CMK (cell line): ENCODE measurements around the gene SLC66A2.

Experiments used
- DNase-seq: peaks from one replicate; pipeline ENCODE4 v3.0.0-alpha.2; 2010; ENCODE audit warnings: low read depth

Gene SLC66A2

DNA sequence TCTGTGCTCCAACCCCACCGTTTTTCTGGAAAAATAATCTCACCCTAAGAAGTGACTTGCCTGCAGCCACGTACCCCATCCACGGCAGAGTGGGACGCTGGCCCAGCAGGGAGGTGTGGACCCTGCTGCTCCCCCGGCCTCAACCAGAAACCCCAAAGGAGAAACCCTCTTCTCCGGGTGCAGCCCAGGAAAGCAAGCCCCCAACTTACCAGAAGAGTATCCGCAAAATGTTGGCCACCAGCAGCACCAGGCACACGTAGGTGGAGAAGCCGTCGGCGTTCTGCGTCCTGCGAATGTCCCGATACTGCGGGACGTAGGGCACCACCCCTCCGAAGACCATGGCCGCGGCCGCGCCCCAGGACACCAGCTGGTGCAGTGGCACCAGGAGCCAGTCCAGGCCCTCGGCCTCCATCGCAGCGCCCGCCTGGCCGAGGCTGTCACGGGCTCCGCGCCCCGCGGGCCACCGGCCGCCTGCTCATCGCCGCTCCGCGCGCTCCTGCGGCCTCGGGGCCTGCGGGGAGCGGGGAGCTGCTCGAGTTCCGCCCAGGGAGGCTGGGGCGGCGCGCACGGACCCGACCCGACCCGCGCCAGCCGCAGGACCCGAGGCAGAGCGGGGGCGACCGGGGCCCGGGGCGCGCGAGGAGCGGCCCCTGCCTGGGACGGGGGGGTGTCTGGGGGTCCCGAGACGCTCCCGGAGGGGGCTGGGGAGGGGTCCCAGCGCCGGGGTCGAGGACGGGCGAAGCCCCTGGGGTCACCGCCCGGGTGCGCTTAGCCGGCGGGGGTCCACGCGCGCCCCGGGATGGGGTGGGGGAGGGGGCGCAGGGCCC lies 725 bp downstream of the SLC66A2 start:
- no peak for DNase-seq

DNA sequence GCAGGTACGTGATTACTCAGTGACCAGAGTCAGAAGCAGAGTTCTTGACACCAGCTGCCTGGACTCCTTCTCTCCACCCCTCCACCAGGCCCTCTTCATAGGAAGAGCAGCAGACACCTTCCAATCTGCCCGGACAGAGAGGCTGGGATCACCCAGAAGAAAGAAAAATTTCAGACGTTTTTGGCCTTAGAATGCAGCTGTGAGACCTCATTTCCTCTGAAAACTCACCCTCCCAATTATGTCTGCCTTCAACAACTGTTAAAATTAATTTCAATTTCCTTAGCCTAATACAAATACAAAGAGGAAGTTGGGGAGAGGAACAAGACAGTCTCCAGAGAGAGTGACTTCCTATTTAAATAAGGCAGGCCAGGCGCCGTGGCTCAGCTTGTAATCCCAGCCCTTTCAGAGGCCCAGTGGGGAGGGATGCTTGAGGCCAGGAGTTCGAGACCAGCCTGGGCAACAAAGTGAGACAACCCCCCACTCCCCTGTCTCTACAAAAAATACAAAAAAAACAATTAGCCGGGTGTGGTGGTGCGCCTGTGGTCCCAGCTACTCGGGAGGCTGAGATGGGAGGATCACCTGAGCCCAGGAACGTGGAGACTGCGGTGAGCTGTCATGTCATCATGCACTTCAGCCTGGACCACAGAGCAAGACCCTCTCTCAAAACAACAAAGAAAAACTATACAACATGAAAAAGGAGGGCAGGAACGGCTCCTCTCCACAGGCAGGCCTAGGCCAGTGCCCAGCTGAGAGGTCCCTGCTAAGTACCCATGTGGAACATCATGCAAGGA lies 1.6 kb downstream of the SLC66A2 start:
- DNase-seq = no peak

DNA sequence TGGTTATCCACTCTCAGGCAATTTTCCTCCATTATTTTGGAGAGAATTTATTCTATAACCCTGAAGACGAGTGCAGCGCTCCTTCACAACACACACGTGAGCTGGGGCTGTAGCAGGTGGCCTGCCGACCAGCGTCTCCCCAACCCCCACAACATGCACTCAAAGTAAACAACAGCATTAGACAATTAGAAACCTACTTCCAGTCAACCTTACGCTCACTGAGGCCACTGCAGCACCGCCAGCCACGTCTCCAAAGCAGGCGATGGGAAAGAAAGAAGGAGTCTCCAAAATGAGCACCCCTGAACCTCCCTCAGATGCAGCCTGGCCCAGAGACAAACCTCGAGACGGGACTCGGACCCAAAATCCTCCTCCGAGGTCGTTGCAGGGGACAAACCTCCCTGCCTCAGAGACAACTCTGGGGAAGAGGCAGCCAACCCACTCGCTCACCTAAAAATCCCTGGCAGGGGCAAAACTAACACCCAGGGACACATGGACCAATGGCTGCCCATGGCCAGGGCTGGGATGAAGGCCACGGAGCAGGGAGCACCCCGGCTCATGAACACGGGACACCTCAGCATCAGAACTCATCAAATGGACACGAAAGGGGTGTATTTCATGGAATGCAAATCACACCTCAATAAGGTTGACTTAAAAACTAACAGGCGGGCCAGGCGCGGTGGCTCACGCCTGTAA lies 2.6 kb downstream of the SLC66A2 start:
- no peak for DNase-seq

DNA sequence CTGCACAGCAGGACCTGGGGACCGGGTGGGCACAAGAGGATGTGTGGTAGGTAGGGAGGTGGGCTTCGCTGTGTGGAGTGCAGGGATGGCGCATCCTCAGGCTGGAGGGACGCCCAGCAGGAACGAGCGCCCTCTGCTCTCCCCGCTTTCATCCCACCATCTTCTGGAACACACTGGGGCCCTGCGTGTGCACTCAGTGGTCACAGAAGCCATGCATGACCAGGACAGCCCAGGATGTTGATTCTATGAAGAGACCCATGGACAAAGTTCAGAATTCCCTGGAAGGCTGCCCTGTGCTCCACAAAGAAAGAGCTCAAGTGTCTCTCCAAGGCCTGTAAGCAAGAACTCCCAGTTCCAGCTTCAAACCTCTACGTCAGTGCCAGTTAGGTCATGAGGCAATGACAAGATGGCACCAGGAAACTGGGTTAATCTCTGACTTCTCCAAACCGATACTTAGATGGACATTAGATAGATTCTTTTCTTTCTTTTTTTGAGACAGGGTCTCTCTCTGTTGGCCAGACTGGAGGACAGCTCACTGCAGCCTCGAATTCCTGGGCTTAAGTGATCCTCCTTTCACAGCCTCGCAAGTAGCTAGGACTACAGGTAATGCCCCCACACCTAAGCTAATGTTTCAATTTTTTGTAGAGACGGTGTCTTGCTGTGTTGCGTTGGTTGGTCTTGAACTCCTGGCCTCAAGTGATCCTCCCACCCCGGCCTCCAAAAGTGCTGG lies 3.4 kb downstream of the SLC66A2 start:
- DNase-seq = no peak

DNA sequence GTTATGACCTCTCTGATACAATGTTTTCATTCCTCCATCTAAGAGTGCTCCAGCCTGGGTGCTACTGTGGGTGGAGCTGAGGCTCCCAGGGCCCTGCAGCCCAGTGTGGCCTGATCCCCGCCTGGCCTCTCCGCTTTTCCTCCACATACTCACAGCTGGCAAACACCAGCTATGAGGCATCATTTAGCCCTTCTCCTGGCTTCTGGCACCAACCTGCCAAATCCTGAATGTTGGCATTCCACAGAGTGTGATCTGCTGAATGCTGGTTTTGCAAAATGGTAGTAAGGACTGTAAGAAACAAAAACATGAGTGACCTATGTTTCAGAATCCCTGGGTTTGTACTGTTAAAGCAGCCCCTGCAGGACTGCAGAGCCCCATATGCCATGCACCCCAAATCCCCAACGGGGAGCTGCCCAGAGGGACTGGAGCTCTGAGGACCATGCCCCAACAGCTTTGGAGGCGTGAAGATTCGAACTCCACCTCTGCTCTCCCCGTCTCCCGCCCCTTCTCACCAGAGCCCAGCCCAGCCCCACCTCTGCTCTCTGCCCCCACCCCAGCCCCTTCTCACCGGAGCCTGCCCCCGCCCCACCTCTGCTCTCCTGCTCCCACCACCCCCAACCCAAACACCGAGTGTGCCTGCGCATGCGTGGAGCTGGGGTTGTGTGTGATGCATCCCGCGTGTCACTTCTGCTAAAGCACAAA lies 4.2 kb downstream of the SLC66A2 start:
- DNase-seq = no peak

DNA sequence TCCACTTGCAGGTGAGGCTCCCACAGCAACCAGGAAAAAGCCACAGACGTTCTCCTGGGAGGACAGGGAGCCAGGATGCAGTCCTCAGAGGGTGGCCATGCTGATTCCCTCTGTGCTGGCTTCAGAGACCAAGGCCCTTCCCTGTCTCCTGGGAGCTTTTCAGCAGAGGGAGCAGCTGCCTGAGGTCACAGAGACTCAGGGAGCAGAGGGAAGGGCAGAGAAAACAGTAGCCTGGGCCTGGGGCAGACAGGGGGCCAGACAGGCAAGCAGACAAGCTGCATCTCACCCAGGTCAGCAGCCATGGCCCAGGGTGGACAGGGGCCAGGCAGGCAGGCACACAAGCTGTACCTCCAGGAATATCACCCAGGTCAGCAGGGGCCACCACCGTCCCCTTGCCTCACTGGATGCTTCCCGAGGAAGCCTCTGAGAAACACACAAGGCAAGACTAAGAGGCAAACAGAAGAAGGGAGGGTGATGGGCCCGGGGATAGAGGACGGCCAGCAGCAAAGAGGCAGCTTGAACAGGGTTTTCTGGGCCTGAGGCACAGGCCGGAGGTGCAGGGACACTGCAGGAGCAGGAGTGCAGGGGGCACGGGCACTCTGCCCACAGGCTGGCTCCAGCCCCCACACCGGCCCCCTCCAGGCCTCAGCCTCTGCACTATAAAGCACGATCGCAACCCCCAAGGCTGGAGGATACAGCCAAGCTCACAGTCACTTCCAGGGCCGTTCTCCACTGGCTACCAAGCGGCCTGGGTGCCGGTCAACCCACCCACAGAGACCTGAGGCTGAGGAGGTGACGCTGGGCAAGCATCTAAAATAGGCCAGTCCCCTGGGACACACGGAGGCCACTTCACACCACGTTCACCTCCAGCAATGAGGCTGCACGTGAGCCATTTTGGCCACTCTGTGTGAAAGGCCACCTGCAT lies 6.1 kb downstream of the SLC66A2 start:
- DNase-seq = no peak

DNA sequence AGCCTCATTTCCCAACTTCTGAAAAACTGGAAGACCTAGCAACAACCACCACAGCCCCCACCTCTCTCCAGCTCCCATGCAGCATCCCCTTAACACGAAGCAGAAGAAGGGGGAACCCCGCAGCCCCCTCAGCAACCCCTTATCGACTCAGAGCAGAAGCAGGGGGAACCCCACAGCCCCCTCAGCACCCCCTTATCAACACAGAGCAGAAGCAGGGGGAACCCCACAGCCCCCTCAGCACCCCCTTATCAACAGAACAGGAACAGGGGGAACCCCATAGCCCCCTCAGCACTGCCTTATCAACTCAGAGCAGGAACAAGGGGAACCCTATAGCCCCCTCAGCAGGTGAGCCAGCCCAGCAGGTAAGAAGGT lies 6.7 kb downstream of the SLC66A2 start:
- peak; percentile 84 for DNase-seq

DNA sequence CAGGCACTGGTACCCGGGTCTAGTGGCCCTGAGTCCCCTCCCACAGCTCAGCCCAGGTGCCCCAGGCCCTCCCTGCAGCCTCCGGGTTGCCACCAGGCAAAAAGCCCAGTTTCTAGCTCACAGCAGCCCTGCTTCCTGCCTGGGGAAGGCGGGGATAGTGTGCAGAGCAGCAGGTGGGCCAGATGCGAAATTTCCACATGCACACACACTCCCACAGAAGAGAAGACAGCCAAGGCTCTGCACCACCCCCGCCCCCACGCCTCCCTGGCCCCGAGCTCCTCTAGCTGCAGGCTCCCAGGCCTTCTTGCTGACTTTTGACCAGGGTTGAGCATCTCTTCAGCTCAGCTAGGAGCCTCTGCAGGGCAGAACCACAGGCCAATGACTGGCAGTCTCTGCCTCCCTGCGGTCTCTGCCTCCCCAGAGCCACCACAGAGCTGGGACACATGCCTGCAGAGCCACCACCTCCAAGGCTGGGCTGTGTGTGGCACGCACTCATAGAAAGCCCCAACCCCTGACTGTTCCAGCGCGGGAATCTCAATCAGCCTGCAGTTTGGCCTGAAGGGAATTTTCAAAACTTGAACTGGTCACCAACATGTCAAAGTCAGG lies 7.2 kb downstream of the SLC66A2 start:
- no peak for DNase-seq

DNA sequence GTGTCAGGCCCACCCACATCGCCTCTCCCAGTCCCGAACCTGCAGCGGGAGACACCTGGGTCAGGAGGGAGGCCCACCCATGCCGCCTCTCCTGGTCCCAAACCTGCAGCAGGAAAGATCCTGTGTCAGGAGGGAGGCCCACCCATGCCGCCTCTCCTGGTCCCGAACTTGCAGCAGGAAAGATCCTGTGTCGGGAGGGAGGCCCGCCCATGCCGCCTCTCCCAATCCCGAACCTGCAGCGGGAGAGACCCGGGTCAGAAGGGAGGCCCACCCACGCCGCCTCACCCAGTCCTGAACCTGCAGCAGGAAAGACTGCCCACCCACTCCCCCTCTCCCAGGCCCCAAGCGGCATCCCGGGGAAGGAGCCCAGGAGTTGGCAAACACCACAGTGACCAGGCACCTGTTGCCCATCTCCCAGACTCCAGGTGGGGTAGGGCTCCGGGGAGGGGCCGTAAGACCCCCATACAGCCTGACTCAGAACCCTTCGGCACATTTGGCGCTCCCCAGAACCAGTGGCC lies 7.8 kb downstream of the SLC66A2 start:
- no peak for DNase-seq

DNA sequence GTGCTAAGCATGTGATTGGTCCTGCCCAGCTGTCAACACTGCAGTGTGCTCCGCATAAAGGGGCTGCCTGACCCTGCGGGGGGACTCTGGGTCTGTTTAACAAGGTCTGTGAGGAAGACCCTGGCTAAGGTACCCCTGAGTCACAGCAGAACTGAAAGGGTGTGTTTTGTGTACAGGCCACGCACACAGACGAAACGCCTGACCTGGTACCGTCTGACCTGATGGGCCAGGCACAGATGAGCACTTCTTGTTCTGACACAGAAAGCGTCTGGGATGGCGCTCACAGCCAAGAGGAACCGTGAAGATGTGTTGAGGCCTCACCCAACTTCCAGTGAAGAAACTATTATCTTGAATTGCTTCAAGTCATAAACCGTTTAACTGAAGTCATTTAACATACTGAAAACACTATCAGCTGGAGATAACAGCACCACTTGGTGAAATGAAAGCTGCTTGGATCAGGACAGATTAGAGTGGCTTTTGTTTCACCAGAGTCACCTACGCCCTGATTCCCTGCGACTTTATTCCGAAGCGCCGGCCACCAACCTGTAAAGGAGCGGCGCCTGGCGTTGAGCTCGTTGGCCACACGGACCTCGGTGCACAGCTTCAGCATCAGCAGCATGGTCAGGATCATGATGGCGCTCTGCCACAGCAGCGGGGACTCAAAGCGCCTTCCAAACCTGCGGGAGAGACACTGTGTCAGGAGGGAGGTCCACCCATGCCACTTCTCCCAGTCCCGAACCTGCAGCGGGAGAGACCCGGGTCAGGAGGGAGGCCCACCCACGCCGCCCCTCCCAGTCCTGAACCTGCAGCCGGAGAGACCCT lies 8.5 kb downstream of the SLC66A2 start:
- DNase-seq = no peak

DNA sequence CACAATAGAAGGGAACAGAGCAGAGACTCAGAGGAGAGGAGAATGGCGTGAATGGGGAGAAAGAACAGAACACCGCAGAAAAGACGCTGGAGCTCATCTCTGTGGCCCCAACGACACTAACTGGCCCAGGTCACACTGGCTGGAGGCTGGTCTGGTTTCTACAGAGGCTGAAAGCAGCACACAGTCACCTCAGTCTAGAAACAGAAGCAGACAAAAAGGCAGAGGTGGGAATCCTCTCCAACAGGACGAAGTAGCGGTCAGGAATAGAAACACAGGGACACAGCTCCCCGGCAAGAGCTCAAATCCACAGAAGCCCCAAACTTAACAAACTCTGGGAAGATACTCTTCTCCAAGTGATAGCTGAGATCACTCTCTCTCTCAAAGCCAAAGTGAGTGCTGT lies 9.2 kb downstream of the SLC66A2 start:
- DNase-seq = no peak

DNA sequence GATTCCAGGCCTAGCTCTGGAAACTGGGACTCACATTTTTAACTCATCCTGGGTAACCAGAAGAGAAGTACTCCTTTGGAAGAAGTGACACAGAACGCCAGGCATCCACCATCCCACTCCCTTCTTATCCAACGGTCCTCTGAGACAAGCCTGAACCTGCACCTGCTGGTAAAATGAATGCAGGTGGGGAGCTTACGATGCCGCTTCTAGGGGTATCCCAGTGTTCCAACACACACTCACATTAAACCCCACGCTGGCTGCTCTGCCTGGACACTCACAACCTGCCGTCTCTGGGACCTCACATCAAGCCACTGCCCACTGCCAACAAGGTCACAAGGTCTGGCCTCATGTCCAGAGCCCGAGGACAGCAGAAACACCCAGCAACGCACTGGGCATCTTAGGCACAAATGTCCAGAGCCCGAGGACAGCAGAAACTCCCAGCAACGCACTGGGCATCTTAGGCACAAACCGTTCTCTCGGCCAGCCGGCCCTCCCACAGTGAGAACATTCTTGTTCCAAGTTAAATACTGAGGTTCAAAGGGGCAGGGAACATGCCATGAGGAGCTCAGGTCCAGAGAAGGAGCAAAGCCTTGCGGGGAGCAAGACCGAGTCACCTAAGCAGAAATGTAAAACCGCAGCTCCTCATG lies 9.9 kb downstream of the SLC66A2 start:
- no peak for DNase-seq

DNA sequence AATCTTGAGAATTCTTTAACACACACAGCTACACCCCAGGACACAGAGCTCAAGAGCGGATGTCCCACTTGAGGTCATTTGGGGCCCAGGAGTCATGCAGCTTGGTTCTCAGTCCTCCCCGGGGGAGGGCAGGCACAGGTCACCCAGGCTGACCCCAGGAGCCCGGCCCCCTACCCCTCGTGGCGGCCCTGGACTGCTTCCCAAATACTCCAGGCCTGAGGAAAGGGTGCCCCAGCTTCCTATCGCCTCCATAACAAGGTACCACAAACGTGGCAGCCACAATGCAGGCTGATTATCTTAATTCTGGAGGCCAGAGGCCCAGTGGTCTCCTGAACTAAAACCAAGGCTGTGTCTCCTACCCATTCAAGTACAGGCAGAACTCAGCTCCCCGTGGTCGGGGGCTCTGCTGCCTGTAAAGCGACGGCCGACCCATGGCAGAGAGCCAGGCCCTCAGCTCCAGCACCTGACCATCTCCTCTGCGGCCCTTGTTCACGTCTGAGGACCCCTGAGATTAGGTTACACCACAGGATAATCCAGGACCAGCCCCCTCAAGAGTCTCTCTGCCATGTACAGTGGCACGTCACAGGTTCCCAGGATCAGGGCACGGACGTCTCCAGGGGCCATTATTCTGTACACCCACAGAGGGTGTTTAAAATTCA lies 10.5 kb downstream of the SLC66A2 start:
- DNase-seq = no peak

DNA sequence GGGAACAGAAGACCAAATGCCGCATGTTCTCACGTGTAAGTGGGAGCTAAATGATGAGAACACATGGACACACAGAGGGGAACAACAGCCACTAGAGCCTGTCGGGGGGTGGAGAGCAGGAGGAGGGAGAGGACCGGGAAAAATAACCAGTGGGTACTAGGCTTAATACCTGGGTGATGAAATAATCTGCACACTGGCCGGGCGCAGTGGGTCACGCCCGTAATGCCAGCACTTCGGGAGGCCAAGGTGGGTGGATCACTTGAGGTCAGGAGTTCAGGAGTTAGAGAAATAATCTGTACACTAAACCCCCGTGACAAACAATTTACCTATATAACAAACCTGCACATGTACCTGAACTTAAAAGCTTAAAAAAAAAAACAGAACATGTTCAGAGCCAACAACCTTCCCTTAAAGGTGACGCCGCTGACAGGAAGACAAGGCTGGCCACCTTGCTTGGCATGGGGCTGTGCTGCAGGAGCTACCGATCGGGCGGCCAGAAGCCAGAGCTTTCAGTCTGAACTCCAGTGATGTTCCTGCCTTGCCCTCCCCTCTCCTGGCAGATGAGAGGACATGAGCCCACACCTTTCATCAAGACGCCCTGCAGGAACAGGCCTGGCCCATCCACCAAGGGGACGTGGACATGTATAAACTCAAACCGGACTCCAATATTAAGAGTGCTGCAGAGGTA lies 11.2 kb downstream of the SLC66A2 start:
- no peak for DNase-seq

DNA sequence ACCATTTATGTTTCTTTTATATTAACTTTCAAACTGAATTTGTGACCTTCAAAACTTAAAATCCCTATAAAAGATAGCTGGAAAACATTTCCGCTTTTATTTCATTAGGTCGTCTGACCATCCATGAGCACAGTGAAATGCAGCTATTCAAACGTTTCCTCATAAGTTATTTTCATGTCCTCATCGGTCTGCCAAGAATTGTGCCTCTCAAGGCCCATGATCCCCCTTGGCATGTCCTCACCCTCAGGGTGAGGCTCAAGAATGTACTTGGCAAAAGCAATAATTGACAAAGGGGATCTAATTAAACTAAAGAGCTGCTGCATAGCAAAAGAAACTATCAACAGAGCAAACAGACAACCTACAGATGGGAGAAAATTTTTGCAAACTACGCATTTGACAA lies 12.4 kb downstream of the SLC66A2 start:
- DNase-seq = no peak

DNA sequence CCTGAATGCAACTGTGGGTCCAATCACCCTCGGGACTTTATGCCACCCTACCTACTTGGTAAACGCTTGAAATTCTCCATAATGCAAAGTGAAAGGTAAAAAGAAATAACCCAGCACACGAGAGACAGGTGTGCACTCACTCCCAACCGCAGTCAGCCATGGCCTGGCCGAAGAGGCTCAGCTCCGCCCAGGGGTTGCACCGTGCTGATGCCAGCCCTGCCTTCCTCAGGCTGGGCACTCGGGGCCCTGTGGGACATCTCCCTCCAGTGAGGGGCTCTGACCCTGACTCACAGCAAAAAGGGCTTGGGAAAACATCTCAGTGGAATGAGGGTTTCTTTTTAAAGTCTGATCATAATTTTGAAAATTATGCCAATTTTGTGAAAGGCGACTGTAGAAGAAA lies 13.3 kb downstream of the SLC66A2 start:
- no peak for DNase-seq
